SKM-1 treated with dmso at 0.1 percent for 144 hours (cell line): Measurements from ENCODE around the gene SLC49A3.

Experiments
- DNase-seq: peaks from one replicate; lab custom pipeline; 2025; ENCODE audit not compliant: unreplicated experiment; lab: John Stamatoyannopoulos, UW

The SLC49A3 gene

GRCh38 chr4:634599-634985 is 54.4 kb downstream of the SLC49A3 start:
- no peak for DNase-seq

GRCh38 chr4:633976-634598 is 54.9 kb downstream of the SLC49A3 start:
- no peak for DNase-seq

GRCh38 chr4:633406-633805 is 55.5 kb downstream of the SLC49A3 start:
- DNase-seq, result no peak

GRCh38 chr4:632926-633325 is 56.0 kb downstream of the SLC49A3 start:
- DNase-seq, result no peak

GRCh38 chr4:632196-632790 is 56.7 kb downstream of the SLC49A3 start:
- no peak for DNase-seq
